ENCODE measurements around the gene DYDC1.
"Not testable (repeated sequence)": the region's sequence is repeated elsewhere in the genome, so short reads cannot be mapped to it uniquely, and the experiment has no call there.

Gene DYDC1

GRCh38 chr10:80333983-80334382, 22.6 kb downstream of the DYDC1 start:
- DNase-seq (ENCODE audit: low spot score), result no peak

- DNase-seq (ENCODE audit: low spot score), result no peak
Measured at GRCh38 chr10:80324891-80325364, 31.6 kb downstream of the DYDC1 start.

- no peak for DNase-seq (ENCODE audit: low spot score)
Measured at GRCh38 chr10:80324086-80324485, 32.5 kb downstream of the DYDC1 start.

- DNase-seq (ENCODE audit: low spot score), result no peak
Measured at GRCh38 chr10:80323311-80323710, 33.2 kb downstream of the DYDC1 start.

DNA sequence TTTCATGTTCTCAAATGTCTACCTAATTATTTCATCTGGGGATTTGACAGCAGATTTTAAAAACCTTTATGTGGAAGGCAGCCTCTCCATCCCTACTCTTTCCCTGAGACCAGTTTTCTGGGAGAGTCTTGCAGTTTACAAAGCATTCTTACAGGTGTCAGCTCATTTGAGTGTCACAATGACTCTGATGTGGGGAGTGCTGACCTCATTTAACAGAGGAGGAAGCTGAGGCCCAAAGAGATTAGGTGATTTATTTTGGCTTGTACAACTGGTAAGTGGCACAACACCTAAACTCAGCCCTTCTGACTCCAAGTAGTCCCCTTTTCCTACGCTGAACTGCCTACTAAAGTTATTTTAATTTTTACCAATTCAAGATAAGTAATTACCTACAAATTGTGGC, 33.8 kb downstream of the DYDC1 start:
- no peak for DNase-seq (ENCODE audit: low spot score)

- no peak for DNase-seq (ENCODE audit: low spot score)
Measured at GRCh38 chr10:80322158-80322557, 34.4 kb downstream of the DYDC1 start.

GRCh38 chr10:80321183-80321582, 35.4 kb downstream of the DYDC1 start:
- DNase-seq (ENCODE audit: low spot score), result no peak

- no peak for DNase-seq (ENCODE audit: low spot score)
Measured at GRCh38 chr10:80320377-80320776, 36.2 kb downstream of the DYDC1 start.

- DNase-seq (ENCODE audit: low spot score), result no peak
Measured at GRCh38 chr10:80319725-80320290, 36.7 kb downstream of the DYDC1 start.

GRCh38 chr10:80319318-80319717, 37.2 kb downstream of the DYDC1 start:
- no peak for DNase-seq (ENCODE audit: low spot score)

GRCh38 chr10:80318742-80319141, 37.8 kb downstream of the DYDC1 start:
- no peak for DNase-seq (ENCODE audit: low spot score)

DNA sequence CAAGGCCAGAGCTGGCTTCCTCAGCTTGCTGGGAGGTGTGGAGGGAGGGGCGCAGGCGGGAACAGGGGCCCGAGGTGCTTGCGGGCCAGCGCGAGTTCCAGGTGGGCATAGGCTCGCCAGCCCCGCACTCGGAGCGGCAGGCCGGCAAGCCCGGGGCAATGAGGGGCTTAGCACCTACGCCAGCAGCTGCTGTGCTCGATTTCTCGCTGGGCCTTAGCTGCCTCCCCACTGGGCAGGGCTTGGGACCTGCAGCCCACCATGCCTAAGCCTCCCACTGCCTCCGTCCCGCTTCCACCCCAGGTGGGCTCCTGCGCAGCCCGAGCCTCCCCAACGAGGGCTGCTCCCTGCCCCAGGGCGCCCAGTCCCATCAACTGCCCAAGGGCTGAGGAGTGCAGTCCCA, 41.2 kb downstream of the DYDC1 start:
- DNase-seq (ENCODE audit: low spot score), result no peak

DNA sequence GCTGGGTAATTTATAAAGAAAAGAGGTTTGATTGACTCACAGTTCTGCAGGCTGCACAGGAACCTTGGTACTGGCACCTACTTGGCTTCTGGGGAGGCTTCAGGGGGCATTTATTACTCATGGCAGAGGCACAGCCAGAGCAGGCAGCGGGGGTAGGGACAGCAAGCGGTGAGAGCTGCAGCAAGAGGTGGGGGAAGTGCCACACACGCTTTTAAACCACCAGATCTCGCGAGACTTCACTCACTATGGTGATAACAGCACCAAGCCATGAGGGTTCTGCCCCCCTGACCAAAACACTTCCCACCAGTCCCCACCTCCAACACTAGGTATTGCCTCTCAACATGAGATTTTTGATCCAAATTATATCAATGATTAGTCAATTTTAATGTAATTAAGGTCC, 43.0 kb downstream of the DYDC1 start:
- no peak for DNase-seq (ENCODE audit: low spot score)

DNA sequence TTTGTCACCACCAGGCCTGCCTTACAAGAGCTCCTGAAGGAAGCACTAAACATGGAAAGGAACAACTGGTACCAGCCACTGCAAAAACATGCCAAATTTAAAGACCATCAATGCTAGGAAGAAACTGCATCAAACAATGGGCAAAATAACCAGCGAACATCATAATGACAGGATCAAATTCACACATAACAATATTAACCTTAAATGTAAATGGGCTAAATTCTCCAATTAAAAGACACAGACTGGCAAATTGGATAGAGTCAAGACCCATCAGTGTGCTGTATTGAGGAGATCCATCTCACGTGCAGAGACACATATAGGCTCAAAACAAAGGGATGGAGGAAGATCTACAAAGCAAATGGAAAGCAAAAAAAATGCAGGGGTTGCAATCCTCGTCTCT, 50.6 kb downstream of the DYDC1 start:
- not testable (repeated sequence) for DNase-seq (ENCODE audit: low spot score)

- DNase-seq (ENCODE audit: low spot score), result no peak
Measured at GRCh38 chr10:80296942-80297341, 59.6 kb downstream of the DYDC1 start.

- DNase-seq (ENCODE audit: low spot score), result no peak
Measured at GRCh38 chr10:80292607-80293239, 63.8 kb downstream of the DYDC1 start.

DNA sequence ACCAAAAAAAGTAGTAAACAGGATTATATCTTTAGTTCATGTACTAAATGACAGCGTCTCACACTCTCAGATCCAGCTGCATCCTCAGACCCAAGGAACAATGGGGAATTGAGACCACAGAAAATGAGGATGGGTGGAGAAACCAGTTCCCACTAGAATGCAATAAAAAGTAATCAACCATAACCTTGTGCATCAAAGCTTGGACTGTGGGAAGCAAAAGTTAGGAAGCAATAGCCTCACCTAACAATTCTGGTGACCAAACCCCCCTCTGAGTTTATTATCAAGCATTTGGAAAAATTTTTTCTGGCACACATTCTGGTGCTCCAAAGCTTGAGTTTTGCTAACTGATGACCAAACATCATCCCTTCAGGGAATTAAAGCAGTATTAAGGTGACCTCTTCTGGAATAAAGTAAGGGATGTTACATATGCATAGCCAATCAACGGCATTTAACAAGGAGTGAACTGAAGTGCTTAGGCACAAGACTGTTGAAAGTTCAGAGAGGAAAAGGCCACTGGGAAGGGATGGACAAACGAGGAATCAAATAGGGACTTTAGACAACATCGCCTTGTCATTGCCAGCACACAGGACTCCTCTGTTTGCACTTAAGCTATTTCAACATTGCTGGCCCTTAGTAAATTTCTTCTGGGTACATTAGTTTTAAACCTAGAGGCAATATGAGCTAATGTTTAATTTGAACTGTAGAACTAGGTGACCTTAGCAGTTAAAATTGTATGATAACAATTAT, 65.9 kb downstream of the DYDC1 start:
- no peak for DNase-seq (ENCODE audit: low spot score)

DNA sequence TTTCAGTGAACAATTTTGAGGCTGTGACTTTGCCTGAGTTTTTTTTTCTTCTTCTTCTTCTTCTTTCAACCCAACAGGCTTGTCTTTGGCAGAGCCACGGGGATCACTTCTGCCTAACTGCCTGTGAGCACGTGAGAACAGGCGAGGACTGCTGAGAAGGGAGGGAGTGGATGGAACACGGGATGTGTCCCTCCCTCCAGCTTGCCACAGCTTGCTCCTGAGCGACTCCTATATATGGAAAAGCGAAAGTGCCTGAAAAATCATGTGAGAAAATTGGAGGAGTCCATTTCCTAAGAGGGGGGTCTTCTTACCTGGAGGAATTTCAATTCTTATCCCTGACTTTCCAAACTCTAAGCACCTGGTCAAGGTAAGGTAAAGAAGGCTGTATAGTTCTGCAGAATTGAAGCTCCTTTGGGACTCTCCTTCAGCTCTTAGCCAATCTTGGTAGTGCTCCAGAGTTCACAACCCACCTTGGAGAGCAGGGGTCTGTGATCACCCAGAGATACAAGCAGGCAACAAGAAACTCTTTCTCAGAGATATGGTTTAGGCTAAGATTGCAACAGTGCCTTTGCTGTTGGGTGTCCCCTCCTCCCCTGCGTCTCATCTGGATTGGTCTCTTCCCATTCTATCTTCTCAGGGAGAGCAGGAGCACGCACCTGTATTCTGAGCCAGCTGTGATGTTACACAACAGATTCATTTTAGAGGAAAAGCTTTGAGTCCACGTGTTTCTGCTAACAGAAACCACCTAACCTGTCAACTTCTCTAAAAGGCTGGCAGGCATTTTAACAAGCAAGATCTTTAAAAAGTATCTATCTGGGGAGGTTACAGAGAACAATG, 66.9 kb downstream of the DYDC1 start, which contains the start of gene MAT1A:
TSS of gene MAT1A (minus strand) at position 208 of the 837 bp plus-strand sequence. CDS start 235 bp downstream, outside the sequence.
- no peak for DNase-seq (ENCODE audit: low spot score)

- no peak for DNase-seq (ENCODE audit: low spot score)
Measured at GRCh38 chr10:80288849-80289248, 67.7 kb downstream of the DYDC1 start.

All from activated CD4-positive, alpha-beta T cell treated with anti-CD3 and anti-CD28 coated beads, Interleukin-2, Interleukin-4, amounts not matched to agents 100 ng/mL and 50 ng/mL, durations not matched to agents 16 hours and 8 hours (primary cell).